ENCODE results near the gene SLC47A1. TPM values are rescaled to one million over a fixed set of nuclear protein-coding genes. Genes with fewer than 3 reads are reported as not detected.

SLC47A1 gene
- total RNA-seq, 1 experiment from 2014 or later = 16.1 TPM

DNA sequence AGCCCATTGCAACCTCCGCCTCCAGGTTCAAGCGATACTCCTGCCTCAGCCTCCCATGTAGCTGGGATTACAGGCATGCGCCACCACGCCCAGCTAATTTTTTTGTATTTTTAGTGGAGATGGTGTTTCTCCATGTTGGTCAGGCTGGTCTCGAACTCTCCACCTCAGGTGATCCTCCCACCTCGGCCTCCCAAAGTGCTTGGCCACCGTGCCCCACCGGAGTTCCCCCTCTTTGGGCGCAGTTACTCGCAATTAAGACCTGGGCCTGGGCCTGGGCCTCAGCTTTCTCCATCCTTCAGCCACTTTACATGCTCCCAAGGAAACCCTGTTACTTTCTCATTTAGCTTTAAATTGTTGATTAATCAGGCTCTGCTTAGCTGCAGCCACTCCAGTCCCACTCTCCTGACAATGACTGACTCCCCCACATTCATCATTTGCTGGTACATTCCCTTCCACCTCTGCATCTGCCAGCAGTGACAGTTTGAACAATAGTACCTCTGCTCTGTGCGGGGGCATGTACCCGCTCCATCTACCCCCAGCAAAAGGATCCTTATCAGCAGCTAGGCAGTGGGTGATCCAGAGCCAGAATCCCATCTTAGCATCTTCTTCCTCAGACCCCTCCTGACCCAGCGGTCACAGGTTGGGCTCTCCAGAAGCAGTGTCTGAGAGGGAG lies 47.2 kb upstream of the SLC47A1 start:
- ChIA-PET POLR2A (no interaction called here), CTCF (no interaction called here)
- Histone ChIP-seq H3K4me3 (ENCODE audit: low read depth in 2 of 2, low read length in 2 of 2) (no peak overlapping the region), H3K27me3 (ENCODE audit: control insufficient read depth, insufficient read depth, low read length) (no peaks in the 10 kb centered on the region), H3K4me1 (ENCODE audit: control insufficient read depth, insufficient read depth, low read length) (no peaks in the 10 kb centered on the region), H3K9me3 (ENCODE audit: control insufficient read depth, insufficient read depth, low read depth, low read length) (no peaks in the 10 kb centered on the region), H3K27ac (ENCODE audit: low read length) (no peak overlapping the region), H3K36me3 (ENCODE audit: control insufficient read depth, insufficient read depth, low read length) (no peaks in the 10 kb centered on the region)
- DNase-seq (ENCODE audit: low read depth, low spot score) = no peak
- no TSS peak for BruUV-seq (replicated peaks)
- in situ Hi-C loops (cut with HindIII; ENCODE audit: low pct_unique_long_range_greater_than_20kb, low sequenced_read_pairs) = no loop called here
- ATAC-seq = no peak
- TF ChIP-seq, protein P1, sequence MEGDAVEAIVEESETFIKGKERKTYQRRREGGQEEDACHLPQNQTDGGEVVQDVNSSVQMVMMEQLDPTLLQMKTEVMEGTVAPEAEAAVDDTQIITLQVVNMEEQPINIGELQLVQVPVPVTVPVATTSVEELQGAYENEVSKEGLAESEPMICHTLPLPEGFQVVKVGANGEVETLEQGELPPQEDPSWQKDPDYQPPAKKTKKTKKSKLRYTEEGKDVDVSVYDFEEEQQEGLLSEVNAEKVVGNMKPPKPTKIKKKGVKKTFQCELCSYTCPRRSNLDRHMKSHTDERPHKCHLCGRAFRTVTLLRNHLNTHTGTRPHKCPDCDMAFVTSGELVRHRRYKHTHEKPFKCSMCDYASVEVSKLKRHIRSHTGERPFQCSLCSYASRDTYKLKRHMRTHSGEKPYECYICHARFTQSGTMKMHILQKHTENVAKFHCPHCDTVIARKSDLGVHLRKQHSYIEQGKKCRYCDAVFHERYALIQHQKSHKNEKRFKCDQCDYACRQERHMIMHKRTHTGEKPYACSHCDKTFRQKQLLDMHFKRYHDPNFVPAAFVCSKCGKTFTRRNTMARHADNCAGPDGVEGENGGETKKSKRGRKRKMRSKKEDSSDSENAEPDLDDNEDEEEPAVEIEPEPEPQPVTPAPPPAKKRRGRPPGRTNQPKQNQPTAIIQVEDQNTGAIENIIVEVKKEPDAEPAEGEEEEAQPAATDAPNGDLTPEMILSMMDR (IDR thresholded peaks at IDR 0.05) = no peak
- TF ChIP-seq TCF7L2 (IDR thresholded peaks at IDR 0.05; ENCODE audit: low read depth, low read length) = no peak
- no peak for TF ChIP-seq POLR2AphosphoS5 (IDR thresholded peaks at IDR 0.05; ENCODE audit: low read depth, low read length)
- TF ChIP-seq SIN3A (IDR thresholded peaks at IDR 0.05; ENCODE audit: borderline replicate concordance, insufficient read depth, low read depth, low read length) = no peak
- TF ChIP-seq, protein P2, sequence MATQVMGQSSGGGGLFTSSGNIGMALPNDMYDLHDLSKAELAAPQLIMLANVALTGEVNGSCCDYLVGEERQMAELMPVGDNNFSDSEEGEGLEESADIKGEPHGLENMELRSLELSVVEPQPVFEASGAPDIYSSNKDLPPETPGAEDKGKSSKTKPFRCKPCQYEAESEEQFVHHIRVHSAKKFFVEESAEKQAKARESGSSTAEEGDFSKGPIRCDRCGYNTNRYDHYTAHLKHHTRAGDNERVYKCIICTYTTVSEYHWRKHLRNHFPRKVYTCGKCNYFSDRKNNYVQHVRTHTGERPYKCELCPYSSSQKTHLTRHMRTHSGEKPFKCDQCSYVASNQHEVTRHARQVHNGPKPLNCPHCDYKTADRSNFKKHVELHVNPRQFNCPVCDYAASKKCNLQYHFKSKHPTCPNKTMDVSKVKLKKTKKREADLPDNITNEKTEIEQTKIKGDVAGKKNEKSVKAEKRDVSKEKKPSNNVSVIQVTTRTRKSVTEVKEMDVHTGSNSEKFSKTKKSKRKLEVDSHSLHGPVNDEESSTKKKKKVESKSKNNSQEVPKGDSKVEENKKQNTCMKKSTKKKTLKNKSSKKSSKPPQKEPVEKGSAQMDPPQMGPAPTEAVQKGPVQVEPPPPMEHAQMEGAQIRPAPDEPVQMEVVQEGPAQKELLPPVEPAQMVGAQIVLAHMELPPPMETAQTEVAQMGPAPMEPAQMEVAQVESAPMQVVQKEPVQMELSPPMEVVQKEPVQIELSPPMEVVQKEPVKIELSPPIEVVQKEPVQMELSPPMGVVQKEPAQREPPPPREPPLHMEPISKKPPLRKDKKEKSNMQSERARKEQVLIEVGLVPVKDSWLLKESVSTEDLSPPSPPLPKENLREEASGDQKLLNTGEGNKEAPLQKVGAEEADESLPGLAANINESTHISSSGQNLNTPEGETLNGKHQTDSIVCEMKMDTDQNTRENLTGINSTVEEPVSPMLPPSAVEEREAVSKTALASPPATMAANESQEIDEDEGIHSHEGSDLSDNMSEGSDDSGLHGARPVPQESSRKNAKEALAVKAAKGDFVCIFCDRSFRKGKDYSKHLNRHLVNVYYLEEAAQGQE (IDR thresholded peaks at IDR 0.05; ENCODE audit: insufficient read depth in 1 of 2, low read depth in 2 of 2, low read length in 1 of 2) = no peak
- intact Hi-C loops (cut with micrococcal nuclease; ENCODE audit: unreplicated experiment) = no loop called here

DNA sequence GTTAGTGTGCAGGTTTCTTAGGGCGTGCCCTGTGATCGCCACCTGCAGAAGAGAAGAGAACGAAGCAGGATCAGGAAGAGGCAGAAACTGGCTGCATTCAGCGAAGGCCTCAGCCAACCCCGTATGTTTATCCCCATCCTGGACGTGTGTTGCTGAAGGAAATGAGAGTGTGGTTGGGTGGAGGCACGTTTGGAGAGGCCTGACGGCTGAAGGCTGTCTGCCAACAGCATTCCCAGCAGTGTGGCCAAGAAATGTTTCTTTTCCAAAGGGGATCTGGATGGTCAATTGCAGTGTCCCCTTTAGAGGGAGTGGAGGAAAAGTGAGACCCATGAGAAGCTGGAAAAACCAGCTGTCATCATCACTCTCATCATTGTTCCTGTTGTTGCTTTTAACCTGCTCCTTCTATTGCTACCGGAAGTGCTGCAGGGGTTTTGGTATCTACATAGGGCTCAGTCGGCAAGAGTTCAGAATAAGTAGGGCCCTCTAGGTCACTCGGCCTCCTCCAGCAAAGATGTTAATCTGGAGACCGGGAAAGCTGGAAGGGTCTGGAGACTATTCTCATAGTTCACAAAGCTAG lies 46.5 kb upstream of the SLC47A1 start:
- CTCF ChIA-PET = no interaction called here
- ATAC-seq = no peak
- intact Hi-C loops (cut with micrococcal nuclease; ENCODE audit: unreplicated experiment) = no loop called here

More for the DNA sequence above, 46.5 kb upstream of the SLC47A1 start:
- Histone ChIP-seq H3K27ac (ENCODE audit: low read length) (no peak overlapping the region), H3K9me3 (ENCODE audit: control insufficient read depth, insufficient read depth, low read depth, low read length) (no peaks in the 10 kb centered on the region), H3K4me1 (ENCODE audit: control insufficient read depth, insufficient read depth, low read length) (no peaks in the 10 kb centered on the region), H3K4me3 (ENCODE audit: low read depth in 2 of 2, low read length in 2 of 2) (no peak overlapping the region), H3K36me3 (ENCODE audit: control insufficient read depth, insufficient read depth, low read length) (no peaks in the 10 kb centered on the region), H3K27me3 (ENCODE audit: control insufficient read depth, insufficient read depth, low read length) (no peaks in the 10 kb centered on the region)
- TF ChIP-seq POLR2AphosphoS5 (IDR thresholded peaks at IDR 0.05; ENCODE audit: low read depth, low read length) (no peak), TCF7L2 (IDR thresholded peaks at IDR 0.05; ENCODE audit: low read depth, low read length) (no peak), SIN3A (IDR thresholded peaks at IDR 0.05; ENCODE audit: borderline replicate concordance, insufficient read depth, low read depth, low read length) (no peak)
- TF ChIP-seq, protein P2 (IDR thresholded peaks at IDR 0.05; ENCODE audit: insufficient read depth in 1 of 2, low read depth in 2 of 2, low read length in 1 of 2) = no peak
- TF ChIP-seq, protein P1 (IDR thresholded peaks at IDR 0.05) = no peak
- POLR2A ChIA-PET = no interaction called here
- no TSS peak for BruUV-seq (replicated peaks)
- in situ Hi-C loops (cut with HindIII; ENCODE audit: low pct_unique_long_range_greater_than_20kb, low sequenced_read_pairs) = no loop called here
- DNase-seq (ENCODE audit: low read depth, low spot score) = no peak
